Left renal cortex interstitium (tissue), 4 donors: ENCODE results near the gene SYNPO2. TPM values are rescaled to one million over a fixed set of nuclear protein-coding genes. Genes with fewer than 3 reads are reported as not detected.

Experiments used
- DNase-seq, 4 donors: peaks; one replicate each; pipeline ENCODE4 v3.0.0-alpha.2; 2013; ENCODE audit warnings: low read depth in 4 of 4, low spot score in 2 of 4, missing footprints in 1 of 4
- polyA plus RNA-seq, 4 donors: library from polyadenylated mRNA; unstranded; fragments of 120-200 nt; gene quantifications; one replicate each; pipeline ENCODE4 v1.2.1, GENCODE V29; 2013; ENCODE audit not compliant: insufficient read length in 4 of 4

Gene SYNPO2
- polyA plus RNA-seq, 4 donors: 13.2 to 25.8 (median 17.4) TPM

DNA sequence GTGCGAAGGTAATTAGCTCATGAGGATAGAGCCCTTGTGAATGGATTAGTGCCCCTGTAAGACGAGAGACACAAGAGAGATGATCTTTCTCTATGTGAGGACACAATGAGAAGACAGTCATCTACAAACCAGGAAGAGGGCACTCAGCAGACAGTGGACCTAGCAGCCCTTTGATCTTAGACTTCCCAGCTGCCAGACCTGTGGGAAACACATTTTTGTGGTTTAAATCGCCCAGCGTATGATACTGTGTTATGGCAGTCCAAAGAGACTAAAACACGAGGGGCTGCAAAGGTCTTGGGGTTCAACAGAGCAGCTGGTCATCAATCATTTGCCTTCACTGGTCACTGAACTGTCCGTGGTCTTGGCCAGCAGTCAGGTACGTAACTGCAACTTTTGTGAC, 9.2 kb upstream of the SYNPO2 start:
- no peak for DNase-seq

DNA sequence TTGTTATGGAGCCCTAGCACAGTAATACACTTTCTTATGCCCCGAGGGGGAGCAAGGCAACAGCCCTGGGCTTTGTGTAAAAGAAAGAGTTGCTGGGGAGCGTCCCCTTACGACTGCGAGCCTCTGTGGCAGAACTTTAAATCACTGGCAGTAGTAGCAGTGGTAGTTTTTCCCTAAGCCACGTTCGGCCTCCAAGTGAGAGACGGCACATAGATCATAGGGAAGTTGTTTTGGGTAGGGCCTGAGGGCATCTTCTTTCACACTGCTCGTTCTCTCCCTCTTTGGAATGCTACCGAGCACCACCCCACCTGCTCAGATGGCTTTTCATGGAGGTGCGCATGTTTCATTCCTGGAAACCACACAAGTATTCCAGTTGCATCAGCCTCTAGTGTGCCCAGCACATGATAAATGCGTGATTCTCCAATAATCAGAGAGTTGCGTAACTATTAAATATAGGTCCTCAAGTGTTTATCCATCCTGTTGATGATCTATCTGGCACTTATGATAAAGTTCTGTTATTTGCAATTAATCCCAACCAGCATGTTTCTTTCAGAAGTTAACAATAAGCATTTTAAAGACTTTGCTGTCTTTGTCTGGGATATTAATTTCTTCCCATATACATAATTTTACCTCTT, 7.0 kb upstream of the SYNPO2 start:
- DNase-seq: no peak

DNA sequence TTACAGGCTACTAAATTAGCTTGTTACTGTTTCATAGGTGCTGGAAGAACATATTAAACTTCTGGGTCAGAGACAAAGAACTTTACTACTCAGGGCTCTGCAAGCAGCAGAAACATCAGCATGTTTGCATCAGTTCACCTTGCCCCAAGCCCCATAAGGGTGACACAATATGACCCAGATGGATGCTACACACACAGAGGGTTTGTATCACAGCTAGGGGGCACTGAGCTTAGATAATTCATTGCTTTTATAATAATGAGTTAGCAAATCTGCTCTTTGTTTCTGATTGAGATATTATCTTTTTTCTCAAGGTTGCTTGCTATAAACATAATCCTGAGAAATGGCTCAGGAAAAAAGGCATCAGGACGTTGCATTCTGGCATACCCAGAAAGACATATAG, 4.8 kb upstream of the SYNPO2 start:
- no peak for DNase-seq

DNA sequence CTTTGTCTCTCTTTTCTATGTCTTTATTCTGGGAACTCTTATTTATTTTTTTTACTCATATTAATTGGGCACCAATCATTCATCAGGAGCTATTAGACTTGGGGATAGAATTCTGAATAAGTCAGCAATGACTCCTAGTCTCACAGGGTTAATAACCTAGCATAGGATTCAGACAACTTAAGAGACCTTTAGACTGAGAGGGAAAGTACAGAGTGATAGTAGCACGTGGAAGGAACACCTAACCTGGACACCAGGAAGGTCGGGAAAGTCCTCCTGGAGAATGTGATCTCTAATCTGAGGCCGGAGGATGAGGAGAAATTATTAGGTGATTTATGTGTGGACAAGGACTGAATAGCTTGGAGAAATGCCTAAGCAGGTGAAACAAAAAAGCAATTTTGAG, 3.9 kb upstream of the SYNPO2 start:
- DNase-seq: no peak

DNA sequence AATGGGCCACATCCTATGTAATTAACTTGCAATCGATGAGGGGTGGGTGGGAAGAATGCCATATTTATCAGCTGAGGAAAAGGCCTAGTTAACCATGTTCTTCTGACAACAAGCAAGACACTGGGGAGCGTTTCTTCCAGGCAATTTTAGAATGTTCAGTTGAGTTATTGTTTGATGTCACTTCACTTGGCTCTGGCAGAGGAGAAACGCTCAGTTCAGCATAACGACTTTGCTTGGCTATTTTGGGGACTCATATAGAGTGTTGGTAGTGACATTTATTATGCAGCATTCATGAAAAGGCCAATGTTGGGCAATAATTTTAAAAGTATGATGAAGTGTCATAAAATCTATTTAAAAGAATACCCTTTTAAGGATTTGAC, 648 bp downstream of the SYNPO2 start:
- DNase-seq: no peak

DNA sequence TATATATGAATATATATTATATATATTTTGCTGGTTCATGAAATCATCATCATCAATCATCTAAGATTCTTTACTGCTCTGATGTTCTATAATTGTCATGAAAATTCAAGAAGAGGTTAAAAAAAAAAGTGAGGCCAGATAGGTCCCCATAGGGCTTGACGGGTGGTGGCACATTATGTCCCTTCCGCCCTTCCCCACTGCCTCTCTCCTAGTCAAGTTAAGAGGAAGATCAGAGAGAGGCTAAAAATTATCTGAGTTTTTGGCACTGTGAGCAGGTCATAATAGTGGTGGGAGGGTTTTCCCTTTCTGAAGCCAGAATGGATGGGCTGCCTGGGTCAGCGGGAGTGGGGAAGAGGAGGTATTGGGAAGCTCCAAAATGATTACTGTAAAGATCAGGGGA, 5.4 kb downstream of the SYNPO2 start:
- no peak for DNase-seq

DNA sequence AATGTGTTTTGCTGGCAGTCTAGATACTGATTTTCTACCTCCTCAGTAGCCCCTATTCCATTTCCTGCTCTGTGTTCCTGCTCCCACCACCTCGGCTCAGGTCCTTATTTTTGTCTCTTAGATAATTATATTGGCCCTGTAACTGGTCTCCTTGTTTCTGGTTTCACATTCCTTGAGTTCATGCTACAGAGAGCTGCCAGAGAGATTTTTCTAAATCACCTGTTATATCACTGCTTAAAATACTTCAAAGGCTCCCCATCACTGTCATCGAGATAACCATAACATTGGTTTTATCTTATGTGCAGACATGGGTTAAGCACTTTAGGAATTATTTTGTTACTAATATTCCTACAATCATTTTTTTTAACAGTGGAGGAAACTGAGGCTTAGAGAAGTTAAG, 9.6 kb downstream of the SYNPO2 start:
- no peak for DNase-seq

DNA sequence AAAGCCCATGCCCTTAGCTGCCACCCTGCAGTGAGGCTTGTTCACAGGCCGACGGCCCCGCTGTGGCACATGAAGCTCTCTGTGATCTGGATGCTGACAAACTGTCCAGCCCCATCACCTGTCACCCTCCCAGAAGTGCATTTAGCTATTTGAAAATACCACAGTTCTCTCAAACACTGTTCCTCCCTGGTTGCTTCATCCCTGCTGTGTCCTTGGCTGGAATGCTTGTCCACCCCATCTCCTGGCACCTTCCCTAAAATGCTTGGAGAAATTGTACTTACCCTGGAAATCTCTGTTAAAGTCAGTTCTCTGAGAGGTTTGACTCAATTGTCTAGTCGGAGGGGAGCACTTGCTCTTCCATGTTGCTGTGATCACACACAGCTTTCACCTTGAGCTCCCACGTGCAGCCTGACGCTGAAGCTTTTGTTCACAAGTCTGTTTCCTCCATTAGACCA, 10.1 kb downstream of the SYNPO2 start:
- DNase-seq: no peak

DNA sequence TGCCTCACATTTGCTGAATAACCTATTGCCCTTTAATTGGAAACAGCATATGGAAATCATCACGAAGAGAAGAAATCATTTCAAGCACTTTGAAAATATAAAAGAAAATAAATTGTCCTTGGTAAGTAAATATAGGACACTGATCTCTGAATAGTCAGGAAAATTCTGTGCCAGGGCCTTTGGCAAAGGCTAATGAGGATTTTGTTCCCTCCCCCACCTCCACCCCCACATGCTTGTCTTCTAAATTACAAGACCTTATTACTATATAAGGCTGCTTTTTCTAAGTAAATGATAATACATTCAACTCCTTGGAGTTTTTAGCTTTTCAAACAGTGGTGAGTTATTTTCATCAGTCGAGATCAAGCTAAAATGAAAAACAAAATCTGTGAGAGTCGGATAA, 15.8 kb downstream of the SYNPO2 start:
- DNase-seq: no peak

DNA sequence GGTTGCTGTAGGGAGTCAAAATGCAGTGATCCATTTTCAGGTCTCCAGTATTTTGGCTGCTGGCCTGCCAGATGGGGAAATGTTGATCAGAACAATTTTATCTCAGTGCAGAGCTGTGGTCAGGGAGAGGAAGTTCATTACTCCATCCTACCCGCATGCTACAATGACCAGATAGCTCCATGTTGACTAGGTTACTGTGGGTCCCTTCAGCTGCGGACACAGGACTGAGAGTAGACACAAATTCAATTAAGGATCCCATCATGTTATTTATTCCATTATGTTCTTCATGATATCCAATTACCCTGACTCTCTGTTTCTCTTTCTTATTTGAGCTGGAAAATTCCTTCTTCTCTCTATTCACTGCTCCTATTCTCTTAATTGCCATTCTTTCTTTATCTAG, 16.3 kb downstream of the SYNPO2 start:
- DNase-seq: no peak

DNA sequence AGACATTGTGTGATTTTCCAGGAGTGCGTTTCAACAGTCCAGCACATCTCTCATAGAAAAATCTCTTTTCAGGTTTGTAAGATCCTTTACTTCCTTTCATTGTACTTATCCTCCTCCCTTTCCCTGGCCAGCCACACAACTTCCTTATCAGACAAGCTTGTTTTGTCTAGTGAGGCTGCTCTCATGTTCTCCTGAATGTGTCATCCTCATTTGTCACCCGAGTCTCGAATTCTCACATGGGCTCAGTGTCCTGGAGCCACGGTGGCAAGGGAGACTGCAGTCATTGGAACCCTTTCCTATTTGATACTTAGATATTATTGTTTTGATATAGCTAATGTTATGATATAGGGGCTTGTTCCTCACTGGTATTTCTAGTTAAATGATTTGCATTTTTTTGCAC, 16.9 kb downstream of the SYNPO2 start:
- no peak for DNase-seq

DNA sequence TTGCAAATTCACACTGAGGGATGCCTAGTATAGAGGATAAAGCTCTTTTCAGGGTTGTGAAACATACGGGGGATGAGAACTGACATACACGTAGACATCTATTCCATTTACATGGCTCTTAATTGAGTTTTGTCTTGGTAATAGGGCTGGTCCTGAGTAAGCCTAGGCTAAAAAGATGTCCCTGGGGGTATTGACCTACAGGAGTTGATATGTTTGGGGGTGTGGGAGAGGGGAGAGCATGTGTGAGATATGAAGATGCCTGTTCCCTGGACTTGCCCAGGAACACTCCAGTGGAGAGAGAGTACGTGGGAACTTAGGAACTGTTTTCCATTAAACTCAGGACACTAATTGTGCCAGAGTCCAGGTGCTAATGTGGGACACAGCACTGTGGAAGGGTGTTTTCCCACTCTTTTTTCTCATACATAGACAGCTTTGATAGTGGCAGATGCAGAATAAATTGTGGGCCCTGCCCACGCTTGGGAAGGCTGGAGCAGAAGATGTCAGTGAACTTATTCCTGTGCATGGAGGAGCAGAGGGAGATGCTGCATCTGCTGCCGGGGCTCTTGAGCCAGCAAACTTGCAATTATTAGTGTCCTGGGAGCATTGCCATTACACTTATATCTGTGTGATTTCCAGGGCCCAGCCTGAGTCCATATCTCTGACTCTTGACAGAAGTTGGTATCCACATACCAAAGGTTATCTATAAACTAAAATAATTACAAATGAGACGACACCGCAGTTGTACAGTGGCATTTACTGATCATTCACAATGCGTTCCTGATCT, 20.7 kb downstream of the SYNPO2 start:
- DNase-seq: no peak

DNA sequence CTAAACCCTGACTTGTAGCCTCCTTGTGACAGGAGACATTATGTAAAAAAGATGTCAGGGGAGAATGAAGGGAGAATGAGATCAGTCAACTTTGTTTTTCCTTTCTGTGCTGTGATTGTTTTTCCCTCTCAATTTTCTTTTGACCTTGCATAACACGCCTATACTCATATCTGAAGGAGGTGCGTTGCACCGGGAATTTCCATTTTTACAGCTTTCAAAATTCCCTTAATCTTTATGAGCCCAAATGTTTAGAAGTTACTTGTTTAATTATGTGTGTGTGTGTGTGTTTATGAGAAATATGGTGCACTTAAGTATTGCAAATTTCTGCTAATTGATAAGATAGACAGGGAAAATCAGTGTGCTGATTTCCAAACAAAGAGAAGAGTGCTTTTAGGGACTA, 21.6 kb downstream of the SYNPO2 start:
- DNase-seq: no peak

DNA sequence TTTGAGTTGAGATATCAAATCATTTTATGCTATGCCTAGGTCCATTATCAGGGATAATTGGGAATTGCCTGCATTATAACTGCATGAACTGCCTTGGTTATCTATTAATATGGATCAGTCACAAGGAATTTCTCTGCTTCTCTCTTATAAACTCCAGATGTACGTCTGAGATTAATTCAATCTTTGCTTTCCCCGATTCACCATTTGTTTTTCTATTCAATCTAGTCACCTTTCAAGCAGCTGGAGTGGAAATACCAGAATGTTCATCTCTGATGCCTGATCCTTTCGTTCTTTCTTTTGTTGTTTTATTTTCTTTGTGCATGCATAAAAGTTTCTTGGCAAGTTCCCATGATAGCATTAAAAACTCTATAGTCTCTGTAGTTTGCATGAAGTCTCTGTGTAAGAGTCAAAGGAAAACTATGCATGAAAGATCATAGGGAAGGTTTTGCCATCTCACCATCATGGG, 22.6 kb downstream of the SYNPO2 start:
- no peak for DNase-seq

DNA sequence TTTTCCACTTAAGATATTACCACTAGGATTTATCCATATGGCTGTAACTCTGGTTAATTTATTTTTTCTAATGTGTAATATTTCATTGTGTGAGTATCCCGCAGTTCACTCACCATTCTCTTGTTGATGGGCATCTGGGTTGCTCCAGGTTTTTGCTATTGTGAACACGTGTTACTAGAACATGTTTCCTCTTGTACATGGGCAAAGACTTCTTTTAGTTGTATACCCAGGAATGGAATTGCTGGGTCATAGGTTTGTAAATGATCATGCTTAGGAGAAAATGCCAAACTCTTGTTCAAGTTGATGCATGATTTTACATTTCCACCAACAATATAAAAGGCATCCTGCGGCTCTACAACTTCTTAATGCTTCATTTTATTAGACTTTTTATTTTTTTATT, 26.8 kb downstream of the SYNPO2 start:
- DNase-seq: no peak

DNA sequence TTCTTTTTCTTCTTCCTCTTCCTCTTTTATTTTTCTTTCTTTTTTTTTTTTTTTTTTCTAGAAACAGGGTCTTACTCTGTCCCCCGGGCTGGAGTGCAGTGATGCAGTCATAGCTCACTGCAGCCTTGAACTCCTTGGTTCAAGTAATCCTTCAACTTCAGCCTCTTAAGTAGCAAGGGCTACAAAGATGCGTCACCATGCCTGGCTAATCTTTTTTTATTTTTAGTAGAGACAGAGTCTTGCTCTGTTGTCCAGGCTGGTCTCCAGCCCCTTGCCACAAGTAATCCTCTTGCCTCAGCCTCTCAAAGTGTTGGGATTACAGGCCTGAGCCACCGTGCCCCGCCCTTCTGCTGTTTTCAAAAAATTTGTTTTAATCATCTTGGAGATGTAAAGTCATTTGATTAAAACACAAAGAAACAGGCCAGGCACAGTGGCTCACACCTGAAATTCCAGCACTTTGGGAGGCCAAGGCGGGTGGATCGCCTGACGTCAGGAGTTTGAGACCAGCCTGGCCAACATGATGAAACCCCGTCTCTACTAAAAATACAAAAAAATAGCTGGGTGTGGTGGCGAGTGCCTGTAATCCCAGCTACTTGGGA, 28.1 kb downstream of the SYNPO2 start:
- DNase-seq: no peak

DNA sequence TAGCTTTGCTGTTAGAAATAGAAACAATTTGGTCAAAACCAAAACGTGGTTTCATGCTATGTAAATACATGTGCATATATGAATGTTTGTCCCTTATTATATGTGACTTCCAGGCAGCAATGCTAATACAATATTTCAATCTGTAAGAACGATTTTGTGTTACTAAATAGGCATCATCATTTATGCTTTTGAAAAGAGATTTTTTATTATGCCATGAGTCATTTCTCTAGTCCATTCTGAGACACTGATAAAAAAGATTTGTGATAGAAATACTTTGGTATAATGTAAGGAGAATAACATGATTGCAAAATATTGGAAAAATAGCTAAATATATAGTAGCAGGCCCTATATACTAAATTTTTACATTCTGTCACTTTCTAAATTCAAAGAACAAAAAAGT, 28.9 kb downstream of the SYNPO2 start:
- DNase-seq: no peak

DNA sequence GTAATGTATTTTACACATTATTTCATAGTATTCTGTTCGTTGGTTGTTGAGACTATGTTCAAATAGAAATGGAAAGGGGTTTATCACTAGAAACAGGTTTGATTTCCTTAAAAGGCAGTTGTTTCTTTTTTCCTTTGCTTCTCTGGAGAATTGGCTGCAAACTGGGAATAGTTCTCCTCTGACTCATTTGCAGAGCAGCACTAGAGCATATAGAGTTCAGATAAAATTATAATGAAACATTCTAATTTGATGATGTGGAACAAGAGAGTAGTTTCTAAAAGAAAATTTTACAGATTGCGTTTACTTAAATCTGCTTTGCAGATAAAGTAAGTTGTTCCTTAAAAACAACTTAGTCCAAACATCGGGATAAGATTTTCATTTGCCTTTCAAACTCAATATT, 29.7 kb downstream of the SYNPO2 start:
- DNase-seq: peak in 1 of 4 donors; percentile 29

DNA sequence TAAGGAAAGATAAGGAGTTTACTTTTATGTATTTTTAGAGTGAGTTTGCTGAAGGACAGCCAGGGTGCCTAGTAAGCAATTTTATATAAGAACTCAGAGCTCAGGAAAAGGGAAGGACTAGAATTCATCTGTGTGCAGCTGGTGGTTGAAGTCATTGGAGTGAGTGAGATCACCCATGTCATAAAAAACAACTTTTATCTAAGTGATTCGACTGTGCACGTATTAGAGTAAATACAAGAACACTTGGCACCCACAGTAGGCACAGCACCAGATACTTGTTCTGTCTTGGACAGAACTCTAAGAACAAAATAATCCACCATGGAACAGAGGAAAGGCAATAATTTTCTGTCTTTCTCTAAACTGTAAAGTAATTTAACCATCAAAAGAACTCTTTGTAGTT, 31.6 kb downstream of the SYNPO2 start:
- DNase-seq: no peak

DNA sequence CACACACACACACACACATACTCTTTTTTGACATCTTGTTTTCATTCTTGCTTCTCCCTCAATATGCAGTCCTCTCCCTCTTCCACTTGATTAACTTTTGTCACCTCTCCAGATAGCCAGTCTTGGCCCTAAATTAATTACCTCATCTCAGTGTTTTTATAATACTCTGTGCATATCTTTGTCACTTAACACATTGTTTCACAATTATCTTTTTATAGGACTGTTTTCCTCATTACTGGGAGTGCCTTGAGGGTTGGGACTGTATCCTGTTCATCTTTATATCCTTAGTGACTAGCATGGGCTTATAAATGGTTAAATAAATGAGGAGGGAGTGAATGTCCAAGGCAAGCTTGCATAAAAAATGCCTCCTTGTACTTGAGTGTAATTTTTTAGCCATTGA, 33.1 kb downstream of the SYNPO2 start:
- DNase-seq: no peak

DNA sequence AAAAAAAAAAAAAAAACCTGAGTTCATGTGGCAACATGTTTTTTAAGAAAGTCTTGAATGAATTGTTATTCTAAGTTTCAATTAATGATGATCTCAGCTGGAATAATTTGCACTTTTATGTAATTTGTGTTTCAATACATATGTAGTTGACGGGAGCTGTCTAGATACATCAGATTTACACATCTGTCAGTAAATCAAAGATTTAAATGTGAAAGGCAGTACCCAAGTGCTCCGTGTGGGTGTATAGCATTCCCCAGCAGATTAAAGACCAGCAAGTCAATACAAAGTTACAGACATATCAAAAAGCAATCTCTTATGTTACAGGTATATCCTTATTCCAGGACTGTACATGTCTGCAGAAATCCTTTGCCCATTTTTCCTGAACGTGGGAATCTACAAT, 35.2 kb downstream of the SYNPO2 start:
- DNase-seq: no peak

DNA sequence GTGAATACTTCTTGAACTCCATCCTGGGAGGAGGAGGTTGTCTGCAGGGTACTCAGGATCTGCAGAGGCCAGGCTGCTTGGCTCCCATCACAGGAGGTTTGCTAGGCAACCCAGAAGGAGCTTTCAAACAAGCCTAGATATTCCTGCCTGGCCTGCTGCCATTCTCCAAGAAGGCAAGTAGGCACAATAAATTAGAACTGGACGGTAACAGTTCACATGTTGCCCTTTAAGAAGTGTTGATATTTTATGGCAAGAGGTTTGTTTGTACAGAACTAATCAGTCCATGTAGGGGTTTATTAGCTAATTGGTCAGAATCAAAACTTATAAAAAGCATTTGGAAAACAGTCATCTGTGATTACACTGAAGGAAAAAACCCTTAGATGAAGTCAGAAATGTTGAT, 39.3 kb downstream of the SYNPO2 start:
- no peak for DNase-seq
